ENCODE data around the gene SLC6A6.

SLC6A6 gene

DNA sequence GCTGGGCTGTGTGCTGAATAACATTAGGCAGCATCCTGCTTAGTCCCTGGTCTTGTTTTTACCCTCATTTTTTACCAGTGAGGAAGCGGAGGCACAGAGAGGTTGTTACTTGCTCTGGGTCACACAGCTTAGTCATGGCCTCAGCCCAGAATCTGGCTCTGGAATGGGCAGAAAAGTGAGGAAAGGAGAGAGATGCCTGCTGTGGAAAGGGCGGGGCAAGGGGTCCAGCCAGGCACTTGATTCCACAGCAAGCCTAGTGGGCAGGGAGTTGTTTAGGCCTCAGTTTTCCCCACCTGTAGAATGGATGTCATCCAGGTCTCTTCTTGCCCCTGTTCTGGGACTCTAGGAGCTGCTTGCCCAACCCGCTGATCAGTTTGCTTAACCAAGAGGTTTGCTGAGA is 35.9 kb downstream of the SLC6A6 start:
- no peak for DNase-seq

DNA sequence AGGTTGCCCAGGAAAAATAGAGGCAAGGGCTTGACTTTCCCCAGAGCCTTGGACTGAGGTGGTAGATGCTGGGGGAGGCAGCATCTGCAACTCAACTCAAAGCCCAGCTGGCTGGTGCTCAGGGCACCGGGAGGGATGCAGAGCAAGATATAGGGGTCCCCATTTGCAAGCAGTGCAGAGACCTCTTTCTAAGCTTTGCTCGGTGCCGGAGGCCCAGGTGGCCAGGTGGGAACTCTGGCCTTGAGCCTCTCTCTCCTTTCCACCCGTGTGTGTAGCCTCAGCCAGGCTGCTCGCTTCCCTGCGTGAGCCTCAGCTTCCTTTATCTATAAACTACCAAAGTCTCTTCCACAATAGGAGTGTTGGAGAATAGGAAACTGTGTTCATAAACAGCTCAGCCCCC is 36.5 kb downstream of the SLC6A6 start:
- no peak for DNase-seq

DNA sequence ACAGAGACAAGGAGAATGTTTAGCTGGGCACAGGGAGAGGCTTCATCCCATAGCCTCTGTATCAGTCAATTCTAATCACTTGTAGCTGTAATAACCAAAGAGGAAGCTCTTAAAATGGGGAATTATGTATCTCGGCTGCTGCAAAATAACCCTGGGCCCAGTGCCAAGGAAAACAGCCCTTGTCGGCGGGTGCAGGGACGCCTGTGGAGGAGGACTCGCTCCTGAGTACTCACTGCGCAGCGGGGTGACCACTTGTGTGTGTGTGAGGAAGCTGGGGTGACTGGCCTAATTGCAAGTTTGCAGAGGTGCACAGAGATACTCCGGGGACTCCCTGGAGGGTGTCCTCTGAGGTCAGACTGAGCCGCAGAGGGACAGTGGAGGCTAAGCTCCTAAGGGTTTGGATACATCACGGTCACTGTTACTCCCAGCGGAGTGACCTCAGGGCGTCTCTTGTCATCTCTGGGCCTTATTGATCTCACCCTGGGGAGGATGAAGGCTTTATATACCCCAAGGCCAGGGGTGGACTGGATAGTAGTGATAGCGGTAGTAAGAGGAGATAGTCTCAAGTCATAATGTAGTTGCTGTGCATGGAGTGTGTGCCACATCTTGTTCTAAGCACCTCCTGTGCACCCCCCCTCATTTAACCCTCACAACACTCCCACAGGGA is 37.2 kb downstream of the SLC6A6 start:
- no peak for DNase-seq

DNA sequence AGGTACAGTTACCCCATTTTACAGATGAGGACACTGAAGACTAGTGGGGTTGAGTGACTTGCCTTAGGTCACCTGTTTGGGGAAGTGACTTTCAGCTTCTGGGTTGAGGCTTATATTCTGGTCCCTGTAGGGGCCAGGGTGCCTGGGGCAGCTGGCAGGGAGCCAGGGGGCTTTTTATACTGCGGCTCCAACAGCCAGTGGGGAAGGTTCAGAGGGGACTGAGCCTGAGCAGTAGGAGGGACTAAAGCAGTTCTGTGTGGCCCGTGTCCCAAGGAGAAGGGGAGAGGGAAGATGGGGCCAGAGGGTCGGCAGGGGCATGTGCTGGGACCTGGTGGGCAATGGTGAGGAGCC is 37.7 kb downstream of the SLC6A6 start:
- no peak for DNase-seq

DNA sequence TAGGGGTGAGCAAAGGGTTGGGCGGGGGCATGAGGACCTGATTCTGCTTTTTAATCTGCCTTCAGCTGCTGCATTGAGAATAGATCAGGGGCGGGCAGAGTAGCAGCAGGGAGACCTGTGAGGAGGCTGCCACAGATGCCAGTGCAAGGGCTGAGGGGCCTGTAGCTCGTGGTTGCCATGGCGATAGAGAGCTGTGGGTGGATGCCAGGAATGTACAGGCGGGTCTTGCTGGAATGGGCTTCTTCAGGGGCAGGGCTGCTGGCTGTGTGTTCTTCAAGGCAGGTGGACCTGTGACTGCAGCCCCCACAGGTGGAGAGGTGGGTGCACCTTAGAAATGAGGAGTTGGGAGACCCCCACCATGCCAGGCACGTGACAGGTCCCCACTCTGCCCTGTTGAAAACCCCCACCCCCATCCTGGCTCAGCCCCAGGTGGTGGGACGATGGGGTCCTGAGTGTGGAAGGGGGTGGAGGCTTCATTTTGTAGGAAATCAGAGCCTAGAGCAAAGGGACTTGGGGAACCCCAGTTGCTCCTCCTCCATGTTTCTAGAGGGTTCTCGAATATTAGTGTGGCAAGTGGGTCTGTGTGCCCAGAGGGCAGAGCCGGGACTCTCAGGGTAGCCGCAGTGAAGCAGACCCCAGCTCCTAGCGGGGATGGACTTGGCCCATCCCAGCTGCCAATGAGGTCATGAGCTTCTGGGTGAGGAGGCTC is 38.3 kb downstream of the SLC6A6 start:
- no peak for DNase-seq

DNA sequence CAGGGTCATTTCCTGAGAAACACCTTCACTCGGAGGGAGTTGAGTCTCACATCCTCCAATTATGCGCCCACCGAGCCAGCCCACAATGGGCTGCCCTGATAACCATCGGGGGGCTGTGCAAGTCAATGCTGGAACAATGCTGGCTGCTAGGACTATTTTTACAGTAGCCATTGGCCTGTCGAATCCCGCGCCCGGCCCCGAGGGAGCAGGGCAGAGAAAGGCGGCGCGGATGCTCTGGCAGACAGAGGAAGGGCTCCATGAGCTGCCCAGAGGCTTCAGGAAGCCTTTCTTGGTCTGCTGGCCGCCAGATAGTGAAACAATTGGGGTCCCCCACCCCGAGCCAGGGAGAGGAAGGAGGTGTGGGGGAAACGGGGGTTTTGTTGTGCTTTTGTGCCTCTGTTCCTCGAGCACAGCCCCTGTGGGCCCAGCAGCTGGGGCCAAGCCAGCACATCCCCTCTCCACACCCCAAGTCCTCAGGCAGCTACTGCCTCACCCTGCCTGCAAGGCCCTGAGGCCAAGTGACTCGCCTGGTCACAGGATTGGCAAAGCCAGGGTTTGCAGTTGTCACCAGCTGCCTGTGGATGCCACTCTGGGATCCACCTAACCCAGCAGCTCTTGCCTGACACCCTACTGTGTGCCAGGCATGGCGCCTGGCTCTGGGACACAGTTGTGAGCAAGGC is 39.0 kb downstream of the SLC6A6 start:
- no peak for DNase-seq

DNA sequence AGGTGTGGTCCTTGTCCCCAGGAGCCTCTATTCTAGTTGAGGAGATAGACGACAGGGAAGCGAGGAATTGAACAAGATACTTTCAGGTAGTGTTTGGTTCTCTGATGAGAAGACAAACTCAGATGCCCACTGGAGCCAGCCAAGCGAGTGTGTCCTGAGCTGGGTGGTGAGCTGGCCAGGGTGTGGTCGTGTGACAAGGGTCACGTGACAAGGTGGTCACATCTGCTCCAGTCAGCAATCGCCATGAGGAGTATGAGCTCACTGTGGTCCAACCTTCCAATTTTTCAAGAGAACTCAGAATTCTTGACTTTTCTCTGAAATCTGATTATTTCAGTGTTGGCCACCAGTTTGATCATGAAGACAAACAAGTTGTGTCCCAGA is 39.5 kb downstream of the SLC6A6 start:
- no peak for DNase-seq

DNA sequence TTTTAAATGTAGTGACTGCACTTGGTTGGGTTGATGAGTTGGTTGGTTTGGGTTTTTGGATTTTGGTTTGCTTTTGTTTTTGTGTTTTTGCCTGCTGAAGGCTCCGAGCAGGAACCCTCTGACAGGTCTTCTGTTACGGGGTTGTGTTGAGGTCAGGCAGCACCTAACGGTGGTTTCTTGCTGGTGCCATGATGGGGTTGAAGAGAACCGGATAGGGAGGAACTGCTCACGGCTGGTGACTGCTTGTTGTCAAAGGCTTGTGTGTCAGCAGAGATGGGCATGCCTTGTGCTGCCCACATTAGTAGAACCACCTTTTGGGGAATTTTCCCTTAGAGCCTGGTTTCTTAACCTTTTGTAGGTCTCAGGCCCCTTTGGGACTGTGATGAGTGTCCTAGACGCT is 42.0 kb downstream of the SLC6A6 start:
- no peak for DNase-seq

DNA sequence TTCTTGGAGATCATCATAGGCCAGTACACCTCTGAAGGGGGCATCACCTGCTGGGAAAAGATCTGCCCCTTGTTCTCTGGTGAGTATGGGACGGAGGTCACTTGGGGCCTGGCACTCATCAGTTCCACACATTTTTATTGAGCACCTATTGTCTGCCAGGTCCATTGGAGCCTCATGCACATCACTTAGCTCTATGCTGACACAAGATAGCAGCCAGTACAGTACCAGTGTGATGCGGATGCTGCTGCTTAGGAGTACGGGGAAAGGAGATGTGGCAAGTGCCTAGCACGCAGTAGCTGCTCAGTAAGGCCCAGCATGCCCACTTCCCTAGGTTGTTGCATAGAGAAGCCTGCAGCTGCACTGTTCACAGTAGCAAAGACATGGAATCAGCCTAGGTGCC is 43.4 kb downstream of the SLC6A6 start:
- DNase-seq: no peak

DNA sequence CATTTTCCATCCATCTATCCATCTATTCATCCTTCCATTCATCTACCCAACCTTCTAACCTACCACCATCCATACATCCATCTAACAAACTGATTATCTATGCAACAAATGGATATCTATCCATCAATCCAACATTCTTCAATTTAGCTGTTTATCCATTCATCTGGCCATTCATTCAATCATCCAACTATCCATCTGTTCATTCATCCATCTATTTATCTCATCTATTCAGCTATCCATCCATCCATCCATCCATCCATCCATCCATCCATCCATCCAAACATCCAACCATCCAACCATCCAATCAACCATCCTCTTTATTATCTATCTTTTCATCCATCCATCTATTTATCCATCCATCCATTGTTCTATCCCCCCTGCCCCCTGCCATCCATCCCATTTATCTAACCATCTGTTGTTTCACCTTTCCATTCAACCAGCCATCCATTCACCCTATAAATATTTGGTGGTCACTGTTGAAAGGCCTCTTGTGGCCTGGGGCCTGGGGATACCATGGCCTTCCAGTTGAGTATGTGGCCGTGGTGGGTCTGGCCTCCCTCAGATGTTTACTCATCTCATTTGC is 44.7 kb downstream of the SLC6A6 start:
- no peak for DNase-seq

DNA sequence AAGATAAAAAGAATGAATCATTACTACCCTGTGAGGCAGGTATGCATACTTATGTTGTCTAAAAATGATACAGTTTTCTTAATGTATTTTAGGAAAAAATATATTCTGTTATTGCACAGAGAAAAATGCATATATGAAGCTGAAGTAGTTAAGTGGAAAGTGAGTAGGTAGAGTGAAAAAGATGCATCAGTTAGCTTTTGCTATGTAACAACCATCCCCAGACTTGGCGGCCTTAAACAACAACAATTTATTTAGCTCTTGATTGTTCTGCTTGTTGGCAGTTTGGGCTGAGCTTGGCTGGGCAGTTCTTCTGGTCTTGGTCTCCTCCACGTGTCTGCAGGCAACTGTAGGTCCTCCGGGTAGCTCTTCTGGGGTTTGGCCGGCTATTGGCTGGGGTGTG is 45.7 kb downstream of the SLC6A6 start:
- no peak for DNase-seq

DNA sequence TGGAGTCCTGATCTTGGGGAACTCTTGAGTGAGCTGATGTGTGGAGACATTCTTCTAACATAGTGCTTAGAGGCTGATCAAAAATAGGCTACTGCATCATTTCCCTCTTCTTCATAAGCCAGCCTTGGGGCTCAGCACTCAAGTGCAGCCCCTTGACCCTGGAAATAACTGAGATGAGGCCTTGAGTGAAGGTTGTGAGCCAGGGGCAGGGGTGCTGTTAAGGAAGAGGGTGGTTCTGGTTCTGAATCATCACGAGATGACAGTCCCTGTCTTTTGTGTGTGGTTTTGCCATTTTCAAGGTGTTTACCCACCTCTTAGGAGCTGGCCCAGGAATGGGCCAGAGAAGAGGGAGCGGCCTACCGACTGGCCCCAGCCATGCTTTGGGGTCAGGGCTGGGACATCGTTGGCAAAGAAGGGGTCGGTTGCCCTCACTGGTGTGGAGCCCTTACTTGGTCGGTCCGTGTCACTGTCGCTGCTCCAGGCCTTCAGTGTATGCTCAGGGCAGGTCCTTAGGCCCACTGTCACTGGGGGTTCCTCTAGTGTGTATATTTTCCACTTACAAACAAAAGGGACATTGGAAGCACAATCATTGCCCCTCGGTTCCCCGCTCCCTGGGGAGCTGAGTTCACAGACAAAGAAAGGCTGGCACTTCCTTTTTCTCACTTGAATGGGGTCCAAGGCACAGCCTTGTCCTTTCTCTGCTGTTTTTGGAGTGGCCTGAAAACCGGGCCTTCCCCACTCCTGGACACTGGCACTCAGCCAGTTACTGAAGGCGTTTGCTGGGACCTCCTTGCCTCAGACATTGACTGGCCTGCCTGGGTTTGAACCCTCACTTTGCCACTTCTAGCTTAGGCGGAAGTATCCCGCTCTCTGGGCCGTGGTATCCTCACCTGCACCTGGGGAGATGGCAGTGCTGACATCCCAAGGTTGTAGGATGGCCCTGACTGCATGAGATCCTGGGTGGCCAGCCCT is 46.6 kb downstream of the SLC6A6 start:
- DNase-seq: no peak

DNA sequence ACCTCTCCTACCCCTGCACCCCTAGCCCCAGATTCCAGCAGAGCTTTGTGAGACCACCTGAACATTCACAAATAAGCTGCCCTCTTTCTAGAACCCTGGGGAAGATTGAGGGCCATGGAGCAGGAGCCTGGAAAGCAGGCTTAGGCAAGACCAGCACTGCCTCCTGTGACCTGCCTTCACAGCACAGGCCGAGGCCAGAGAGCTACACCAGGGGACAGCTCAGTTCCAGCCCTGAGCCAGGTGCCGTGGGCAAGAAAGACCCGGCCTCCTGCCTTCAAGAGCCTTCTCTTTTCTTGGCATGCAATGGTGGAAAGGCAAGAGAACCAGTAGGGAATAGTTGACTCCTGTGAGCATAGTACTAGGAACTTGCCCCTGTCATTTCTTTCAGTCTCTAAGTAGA is 48.1 kb downstream of the SLC6A6 start:
- no peak for DNase-seq

DNA sequence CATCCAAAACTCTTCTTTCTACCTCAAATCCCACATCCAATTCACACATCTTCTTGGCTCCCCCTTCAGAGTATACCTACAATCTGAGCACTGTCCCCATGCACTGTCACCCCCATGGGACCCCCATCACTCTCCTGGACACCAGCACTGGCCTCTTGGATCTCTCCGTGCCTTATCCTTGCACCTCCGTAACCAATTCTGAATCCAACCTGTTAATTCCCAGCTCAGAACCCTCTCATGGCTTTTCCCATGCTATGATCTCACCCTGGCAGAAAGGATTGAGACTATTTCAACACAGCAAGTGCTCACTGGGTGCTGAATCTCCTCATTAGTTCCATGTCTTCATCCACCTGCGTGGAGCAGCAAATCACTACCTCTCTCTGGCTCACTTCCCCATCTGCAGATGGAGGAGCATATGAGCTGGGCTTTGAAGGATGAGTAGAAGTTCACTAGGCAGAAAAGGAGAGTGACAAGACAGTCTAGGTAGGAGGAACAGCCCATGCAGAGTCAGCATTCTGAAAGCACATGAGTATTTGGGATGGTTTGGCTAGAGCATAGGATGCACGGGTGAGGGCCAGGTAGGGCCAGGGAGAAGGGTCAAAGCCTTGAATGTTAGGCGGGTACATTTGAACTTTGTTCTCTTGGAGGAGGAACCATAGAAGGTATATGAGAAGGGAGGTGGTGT is 48.7 kb downstream of the SLC6A6 start:
- DNase-seq: no peak

DNA sequence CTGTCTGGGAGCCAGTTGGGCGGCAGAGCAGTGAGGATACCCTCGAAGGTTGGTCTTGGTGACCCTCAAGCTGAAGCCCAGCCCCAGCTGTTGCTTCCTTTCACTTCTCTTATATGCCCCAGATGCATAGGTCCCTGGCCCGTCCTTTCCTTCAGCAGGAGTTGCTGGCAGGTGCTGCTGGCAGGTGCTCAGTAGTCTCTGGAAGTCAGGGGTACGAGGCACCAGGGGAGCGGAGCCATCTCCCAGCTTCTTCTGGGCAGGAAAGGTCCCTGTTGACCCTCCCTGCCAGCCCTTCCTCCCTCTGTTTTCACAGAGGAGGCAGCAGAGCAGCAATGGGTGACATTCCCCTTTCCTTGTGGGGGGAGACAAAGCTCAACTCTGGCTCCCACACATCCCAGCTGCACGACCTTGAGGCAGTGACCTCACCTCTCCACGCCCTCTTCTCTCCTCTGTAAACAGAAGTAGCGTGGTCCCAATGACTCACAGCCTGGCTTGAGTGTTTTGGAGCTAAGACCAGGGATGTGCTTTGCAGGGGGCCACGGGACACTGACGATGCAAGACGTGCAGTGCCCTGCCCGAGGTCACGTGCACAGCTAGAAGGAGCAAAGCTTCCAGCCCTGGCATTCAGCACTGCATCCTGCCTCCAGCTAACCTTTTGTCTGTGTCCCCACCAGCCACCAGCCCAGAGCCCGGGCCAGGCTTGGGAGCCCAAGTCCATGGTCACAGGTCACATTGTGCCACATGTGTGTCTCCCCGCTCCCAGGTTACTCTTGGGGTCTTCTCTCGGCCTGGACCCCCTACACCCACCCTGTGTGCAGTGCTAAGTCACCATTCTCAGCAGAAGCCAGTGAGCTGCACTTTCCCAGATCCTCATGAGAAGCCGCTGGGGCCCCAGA is 49.7 kb downstream of the SLC6A6 start:
- no peak for DNase-seq

DNA sequence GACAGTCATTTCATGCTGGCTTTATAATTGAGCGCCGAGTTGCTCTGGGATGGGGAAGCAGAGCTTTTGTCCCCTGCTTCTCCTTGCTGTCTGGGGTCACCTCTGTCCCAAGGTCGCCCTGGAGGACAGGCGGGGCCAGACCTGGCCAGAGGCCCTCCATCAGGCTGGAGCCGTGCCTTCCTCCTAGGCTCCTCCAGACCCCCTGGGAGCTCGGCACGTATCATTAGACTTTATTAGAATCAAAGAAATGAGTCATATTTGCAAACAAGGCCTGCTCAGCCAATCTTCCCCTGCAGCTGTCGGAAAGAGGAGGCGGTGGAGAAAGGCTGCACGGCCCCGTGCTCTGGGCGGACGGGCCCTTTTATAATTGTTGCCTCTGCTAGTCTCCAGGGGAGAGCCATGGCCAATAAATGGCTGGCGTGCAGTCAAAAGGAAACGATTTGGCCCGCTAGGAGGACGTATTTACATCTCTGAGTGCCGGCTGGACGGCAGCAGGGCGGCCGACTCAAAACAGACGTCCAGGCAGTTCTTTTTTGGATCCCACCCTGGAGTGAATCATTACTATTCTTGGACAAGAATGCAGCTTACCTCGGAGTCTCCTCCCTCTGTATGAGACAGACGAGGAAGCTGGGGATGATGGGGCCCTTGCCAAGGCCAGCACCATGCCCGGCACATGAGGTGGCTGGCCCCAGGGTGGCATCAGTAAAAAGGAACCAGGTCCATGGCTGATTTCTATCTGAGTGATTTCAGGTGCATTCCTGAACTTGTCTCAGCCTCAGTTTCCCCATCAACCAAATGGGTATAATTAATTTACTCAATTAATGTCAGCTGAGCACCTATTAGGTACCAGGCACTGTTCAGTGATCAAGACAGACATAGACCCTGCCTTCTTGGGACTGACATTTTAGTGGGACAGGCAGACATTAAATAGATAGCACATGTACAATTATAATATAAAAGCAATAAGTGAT is 50.6 kb downstream of the SLC6A6 start:
- DNase-seq: no peak

DNA sequence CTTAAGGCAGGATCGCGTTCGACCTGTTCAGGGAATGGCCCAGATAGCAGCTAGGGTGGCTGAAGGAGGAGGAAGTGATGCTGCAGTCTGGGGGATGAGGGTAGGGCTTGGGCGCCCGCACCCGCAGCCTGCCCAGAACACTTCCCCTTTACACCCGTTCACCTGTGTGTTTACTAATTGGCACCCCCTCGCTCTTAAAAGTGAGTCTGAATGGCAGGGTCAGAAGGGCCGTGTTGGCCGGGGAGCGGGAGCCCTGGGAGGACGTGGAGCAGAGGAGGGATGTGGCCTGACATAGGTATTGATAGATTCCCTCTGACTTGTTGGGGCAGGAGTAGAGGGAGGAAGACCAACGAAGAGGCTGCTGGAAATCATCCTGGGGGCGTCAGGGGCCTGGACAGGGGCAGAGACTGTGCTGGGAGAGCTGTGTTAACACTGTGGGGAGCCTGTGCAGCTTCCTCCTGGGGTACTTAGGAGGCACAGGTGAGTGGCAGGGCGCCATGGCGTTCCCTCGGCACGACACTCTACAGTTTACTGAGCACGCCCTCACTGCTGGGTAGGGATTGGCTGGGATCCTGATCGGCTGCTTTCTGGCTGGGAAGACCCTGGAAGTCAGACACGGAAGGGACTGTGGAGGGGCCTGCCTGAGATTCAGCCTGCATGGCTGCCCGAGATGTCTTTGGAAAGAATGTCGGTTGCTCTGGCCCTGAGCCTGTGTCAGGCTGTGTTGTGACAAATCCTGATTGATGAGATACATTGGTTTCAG is 51.7 kb downstream of the SLC6A6 start:
- no peak for DNase-seq

DNA sequence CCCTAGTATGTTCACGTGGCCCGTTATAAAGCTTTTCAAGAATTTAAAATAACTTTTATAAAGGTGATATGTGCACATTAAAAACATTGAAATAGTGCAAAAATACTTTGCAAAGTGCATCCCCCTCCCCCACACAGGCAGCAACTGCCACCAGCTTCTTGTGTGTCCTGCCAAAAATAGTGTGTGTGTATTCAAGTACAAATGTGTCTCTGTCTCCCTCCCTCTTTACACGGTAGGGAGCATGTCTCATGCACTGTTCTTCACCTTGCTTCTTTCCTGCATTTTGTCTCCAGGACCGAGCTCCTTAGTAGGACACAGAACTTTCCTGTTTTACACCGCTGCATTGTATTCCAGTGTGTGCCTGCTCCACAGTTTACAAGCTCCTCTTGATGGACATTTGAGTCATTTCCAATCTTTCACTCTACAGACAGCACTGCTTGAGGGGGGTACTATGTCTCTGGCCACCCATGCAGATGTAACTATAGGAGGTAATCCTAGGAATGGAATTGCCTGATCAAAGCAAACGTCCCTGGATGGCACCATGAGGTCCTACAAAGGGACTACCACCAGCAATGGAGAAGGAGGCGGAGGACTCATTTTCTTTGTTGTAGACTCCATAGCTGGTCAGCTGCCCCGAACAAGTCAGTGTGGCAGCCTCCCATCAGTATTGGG is 52.4 kb downstream of the SLC6A6 start:
- DNase-seq: no peak
